Esophagus muscularis mucosa (tissue), 4 donors: ENCODE measurements around the gene C6orf62. TPM values are rescaled to one million over a fixed set of nuclear protein-coding genes. Genes with fewer than 3 reads are reported as not detected.
"Not testable (repeated sequence)": the region's sequence is repeated elsewhere in the genome, so short reads cannot be mapped to it uniquely, and the experiment has no call there.

ENCODE experiments used
- DNase-seq: peaks from one replicate; pipeline ENCODE4 v3.0.0-alpha.2; 2017; ENCODE audit errors: extremely low spot score
- H3K27ac ChIP-seq, 4 donors: fragments of 200-600 bp; sonication (generic); replicated peaks in 1 of 4; 1 replicate in 3 of 4; 2 replicates in 1 of 4; pipeline ENCODE4 v1.5.1; 2016 to 2019; ENCODE audit warnings: mild to moderate bottlenecking in 1 of 4
- H3K27me3 ChIP-seq, 4 donors: fragments of 200-600 bp; sonication (generic); one replicate each; pipeline versions ENCODE4 v1.5.1 to v1.6.0; 2016 to 2019
- H3K36me3 ChIP-seq, 4 donors: fragments of 200-600 bp; sonication (generic); one replicate each; pipeline ENCODE4 v1.5.1; 2016 to 2019
- H3K4me1 ChIP-seq, 4 donors: fragments of 200-600 bp; sonication (generic); one replicate each; pipeline ENCODE4 v1.5.1; 2016 to 2019
- H3K4me3 ChIP-seq, 4 donors: fragments of 200-600 bp; sonication (generic); 1 replicate in 2 of 4; 2 replicates in 2 of 4; pipeline ENCODE4 v1.5.1; 2016 to 2019; ENCODE audit warnings: mild to moderate bottlenecking in 4 of 4, moderate library complexity in 1 of 4
- H3K9me3 ChIP-seq, 4 donors: fragments of 200-600 bp; sonication (generic); 1 replicate in 3 of 4; 2 replicates in 1 of 4; pipeline ENCODE4 v1.5.1; 2016 to 2019
- CTCF ChIP-seq, 3 experiments: fragments of 200-600 bp in 2 of 3; fragments of 450-650 bp in 1 of 3; sonication (generic) in 2 of 3; IDR thresholded peaks; one replicate each; pipeline ENCODE4 v1.5.1; 2017 to 2019; ENCODE audit warnings: antibody characterized with exemption in 3 of 3, mild to moderate bottlenecking in 2 of 3, moderate library complexity in 1 of 3
- EP300 ChIP-seq: sonication (generic); formaldehyde crosslinking; IDR thresholded peaks from one replicate; pipeline ENCODE4 v1.6.1; 2017; ENCODE audit warnings: antibody characterized with exemption
- POLR2A ChIP-seq: fragments of 450-650 bp; IDR thresholded peaks from one replicate; pipeline ENCODE4 v1.6.1; 2017; ENCODE audit warnings: antibody characterized with exemption, moderate library complexity, mild to moderate bottlenecking, low read depth
- POLR2AphosphoS5 ChIP-seq, 2 donors: sonication (generic); formaldehyde crosslinking; IDR thresholded peaks; one replicate each; pipeline ENCODE4 v1.6.1; 2017; ENCODE audit warnings: antibody characterized with exemption in 2 of 2
- WGBS: methylation state at CpG from one replicate; pipeline ENCODE4 v1.1.5; 2018; 5-methylcytosine and 5-hydroxymethylcytosine counted together
- intact Hi-C: fragments of 100-400 bp; cut with DNase I; formaldehyde crosslinking; loops from one replicate; pipeline ENCODE4 v1.15.1; 2023
- total RNA-seq, 4 donors: library from RNA; depleted of rRNA; stranded (reverse); fragments of >200 nt; gene quantifications; one replicate each; pipeline versions ENCODE4 v1.1.0 to v1.2.1, GENCODE V29; 2016

The C6orf62 gene
- total RNA-seq: 10 to 100 TPM; 30.7 to 50.5 (median 40.9) TPM

- H3K4me1 ChIP-seq: peaks cover 23 to 55% (median 51%) of the 10 kb centered on the region in 4 donors
- TF ChIP-seq POLR2AphosphoS5 (IDR thresholded peaks at IDR 0.05) (peak in 1 of 2 donors; percentile 7), POLR2A (no peak), CTCF (IDR thresholded peaks at IDR 0.05) (no peak), EP300 (no peak)
- H3K27ac ChIP-seq: peak within 1 kb of the TSS; percentile 98 to 99 (median 99)
- H3K27me3 ChIP-seq: no peaks in the 10 kb centered on the region
- peak within 1 kb of the TSS; percentile 75 to 97 (median 91) for H3K4me3 ChIP-seq
- intact Hi-C loops: loop anchor here (5.0 kb wide), 1 partner anchor 52 kb away; the partner anchor contains the start of genes ACOT13 and TDP2
- H3K36me3 ChIP-seq: peaks cover 0 to 18% (median 12%) of the 10 kb centered on the region in 4 donors
- no peaks in the 10 kb centered on the region for H3K9me3 ChIP-seq
- no peak for DNase-seq
- 1% methylated on average over 25 of the region's 25 CpGs for WGBS
Measured at GRCh38 chr6:24719125-24719971, at the start of gene C6orf62. TSS of gene C6orf62 (minus strand) at chr6:24719154. CDS start at chr6:24718668, 486 bp downstream.

DNA sequence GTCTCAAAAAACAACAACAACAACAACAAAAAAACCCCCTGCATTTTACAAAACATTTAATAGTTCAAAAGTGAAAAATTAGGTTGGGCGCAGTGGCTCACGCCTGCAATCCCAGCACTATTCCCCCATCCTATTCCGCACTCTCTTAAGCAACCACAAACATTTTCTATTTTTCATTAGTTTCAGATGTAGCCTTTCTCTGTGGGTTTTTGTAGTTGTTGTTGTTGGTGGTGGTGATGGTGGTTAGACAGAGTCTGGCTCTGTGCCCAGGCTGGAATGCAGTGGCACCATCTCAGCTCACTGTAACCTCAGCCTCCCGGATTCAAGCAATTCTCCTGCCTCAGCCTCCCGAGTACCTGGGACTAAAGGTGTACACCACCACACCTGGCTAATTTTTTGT is 49.4 kb upstream of the C6orf62 start:
- no peak for DNase-seq
- WGBS: 96% methylated on average over 5 of the region's 5 CpGs

DNA sequence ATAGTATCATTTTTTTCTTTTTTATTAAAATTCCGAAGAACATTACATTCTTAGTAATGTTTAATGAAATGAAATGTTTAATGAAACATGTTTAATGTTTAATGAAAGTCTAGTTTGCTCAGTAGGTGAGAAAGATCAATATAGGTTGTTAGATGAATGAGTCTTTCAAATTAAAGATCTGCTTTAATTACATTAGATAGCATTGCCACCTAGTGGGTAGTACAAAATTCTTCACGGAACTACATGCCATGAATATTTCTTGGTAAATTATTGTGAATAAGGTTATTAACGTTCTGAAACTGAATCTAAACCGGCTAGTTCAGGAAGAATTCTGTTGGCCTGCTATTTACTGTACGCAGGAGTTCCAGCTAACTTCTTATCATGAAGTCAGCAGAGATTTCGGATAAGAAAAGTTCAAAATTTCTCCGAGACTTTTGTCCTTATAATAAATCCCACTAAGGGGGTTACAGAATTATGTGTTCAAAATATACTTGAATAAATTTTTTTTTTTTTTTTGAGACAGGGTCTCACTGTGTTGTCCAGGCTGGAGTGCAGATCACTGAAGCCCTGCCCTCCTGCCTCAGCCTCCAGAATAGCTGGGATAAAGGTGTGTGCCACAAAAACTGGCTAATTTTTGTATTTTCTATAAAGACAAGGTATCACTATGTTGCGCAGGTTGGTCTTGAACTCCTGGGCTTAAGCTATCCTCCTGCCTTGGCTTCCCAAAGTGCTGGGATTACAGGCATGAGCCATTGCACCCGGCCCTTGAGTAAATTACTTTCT is 47.9 kb upstream of the C6orf62 start:
- H3K36me3 ChIP-seq: no peaks in the 10 kb centered on the region
- intact Hi-C loops: loop anchor here (2.0 kb wide), 1 partner anchor 180 kb away; no protein-coding TSS in a partner anchor
- no peak for DNase-seq
- TF ChIP-seq EP300 (no peak), CTCF (IDR thresholded peaks at IDR 0.05) (peak; percentile 13 to 50 (median 32))
- no peak overlapping the region for H3K4me3 ChIP-seq
- WGBS: 53% methylated on average over 9 of the region's 9 CpGs
- H3K27ac ChIP-seq: no peak overlapping the region
- no peaks in the 10 kb centered on the region for H3K9me3 ChIP-seq
- no peaks in the 10 kb centered on the region for H3K4me1 ChIP-seq
- no peaks in the 10 kb centered on the region for H3K27me3 ChIP-seq

More for the DNA sequence above, 49.4 kb upstream of the C6orf62 start:
- TF ChIP-seq POLR2AphosphoS5 (IDR thresholded peaks at IDR 0.05) (no peak), EP300 (no peak), CTCF (IDR thresholded peaks at IDR 0.05) (no peak), POLR2A (no peak)
- no peaks in the 10 kb centered on the region for H3K9me3 ChIP-seq
- H3K27me3 ChIP-seq: no peaks in the 10 kb centered on the region
- H3K36me3 ChIP-seq: no peaks in the 10 kb centered on the region
- no peak overlapping the region for H3K27ac ChIP-seq
- H3K4me3 ChIP-seq: no peak overlapping the region
- H3K4me1 ChIP-seq: no peaks in the 10 kb centered on the region
- intact Hi-C loops: no loop called here

- H3K4me3 ChIP-seq, H3K4me1 ChIP-seq, DNase-seq, H3K9me3 ChIP-seq, H3K27ac ChIP-seq, H3K27me3 ChIP-seq, H3K36me3 ChIP-seq: not testable (repeated sequence)
- intact Hi-C loops: loop anchor here (2.0 kb wide), 1 partner anchor 179 kb away; no protein-coding TSS in a partner anchor
- WGBS: no CpG with 5 or more reads among the region's 26 CpGs
Measured at GRCh38 chr6:24765968-24766367, 47.0 kb upstream of the C6orf62 start.

GRCh38 chr6:24764833-24765828 is 46.2 kb upstream of the C6orf62 start:
- H3K36me3 ChIP-seq, H3K4me1 ChIP-seq, H3K27ac ChIP-seq, H3K9me3 ChIP-seq, H3K4me3 ChIP-seq, DNase-seq, intact Hi-C loops, H3K27me3 ChIP-seq: not testable (repeated sequence)
- 83% methylated on average over 18 of the region's 20 CpGs for WGBS
